Fibroblast of skin of right biceps (primary cell): ENCODE data around the gene MMS19.

Experiments
- DNase-seq: peaks from one replicate; pipeline ENCODE4 v3.0.0-alpha.2; 2013

Gene MMS19

DNA sequence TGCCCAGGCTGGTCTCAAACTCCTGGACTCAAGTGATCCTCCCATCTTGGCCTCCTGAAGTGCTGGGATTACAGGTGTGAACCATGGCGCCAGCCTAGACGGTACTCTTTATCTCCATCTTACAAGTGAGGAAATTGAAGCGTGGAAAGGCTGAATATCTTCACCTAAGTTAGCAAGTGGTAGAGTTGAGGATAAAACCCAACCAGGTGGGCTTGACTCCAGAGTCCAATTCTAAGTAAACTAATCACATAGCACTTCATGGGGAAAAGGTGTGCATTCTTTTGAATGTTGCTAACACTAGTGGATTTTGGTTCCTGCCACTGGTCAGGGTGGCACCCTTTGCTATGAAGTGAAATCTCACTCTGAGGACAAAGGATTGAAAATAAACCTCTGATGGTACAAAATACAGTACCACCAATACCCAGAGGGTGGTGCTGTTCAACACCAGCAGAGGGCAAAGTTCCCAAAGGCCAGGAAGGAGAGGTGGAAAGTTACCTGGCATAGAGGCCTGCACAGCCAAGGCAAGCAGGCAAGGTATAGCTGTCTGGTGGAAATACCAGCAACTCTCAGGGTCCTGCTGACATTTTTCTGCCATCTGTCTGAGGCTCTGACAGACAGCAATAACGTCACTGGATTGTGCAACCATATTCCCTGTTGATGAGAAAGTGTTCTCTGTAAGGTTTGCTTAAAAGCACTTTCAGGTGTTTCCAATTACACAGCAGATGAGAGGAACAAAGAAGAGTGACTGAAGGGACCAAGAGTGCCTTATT, 34.7 kb downstream of the MMS19 start:
- peak; percentile 66 for DNase-seq

DNA sequence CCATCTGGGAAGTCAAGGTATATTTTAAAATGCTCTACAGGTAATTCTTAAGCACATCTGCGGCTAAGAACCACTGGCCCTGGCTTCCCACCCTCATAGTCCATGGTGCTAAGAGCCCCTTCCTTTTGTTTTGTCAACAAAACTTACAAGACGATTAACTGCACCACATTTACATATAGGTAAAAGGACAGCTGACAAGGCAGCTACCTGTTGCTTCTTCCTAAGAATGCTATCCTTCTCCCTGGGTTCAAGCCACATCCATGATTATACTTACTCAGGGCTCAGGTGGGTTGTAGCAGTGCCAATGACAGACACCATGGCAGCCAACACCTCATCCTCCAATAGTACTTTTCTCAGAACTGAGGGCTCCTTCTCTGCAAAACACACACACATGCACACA, 35.9 kb downstream of the MMS19 start:
- no peak for DNase-seq

GRCh38 chr10:97459933-97460332, 38.3 kb downstream of the MMS19 start:
- no peak for DNase-seq

GRCh38 chr10:97459111-97459510, 39.1 kb downstream of the MMS19 start:
- DNase-seq, result no peak

- DNase-seq, result no peak
Measured at GRCh38 chr10:97456686-97457065, 41.5 kb downstream of the MMS19 start.

DNA sequence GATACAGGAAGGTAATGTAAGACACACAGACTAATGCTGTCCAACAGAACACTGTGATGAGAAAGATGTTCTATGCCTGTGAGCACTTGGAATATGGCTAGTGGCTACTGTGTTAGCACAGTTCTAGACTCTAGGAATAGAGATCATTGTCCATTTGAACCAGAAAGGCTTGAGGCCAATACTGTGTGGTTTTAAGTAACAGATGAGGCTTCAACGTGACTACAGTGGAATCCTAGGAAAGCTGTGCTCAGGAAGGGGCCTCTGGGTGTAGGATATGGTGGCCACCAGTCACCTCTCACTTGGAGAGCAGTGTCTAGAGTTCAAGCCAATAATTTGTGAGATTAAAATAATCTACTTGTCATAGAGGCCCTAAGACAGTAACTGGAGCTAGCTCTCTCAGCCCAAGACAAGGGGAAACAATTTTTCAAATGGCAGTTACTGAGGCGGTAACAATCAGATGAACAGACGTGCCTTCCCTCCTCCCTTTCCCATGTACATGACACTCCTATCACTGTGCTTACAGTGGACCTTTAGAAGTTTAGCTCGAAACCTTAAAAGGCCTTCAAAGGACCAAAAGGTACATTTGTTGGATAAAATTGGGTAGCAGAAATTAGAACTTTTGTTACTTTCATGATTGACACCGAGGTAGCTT, 42.1 kb downstream of the MMS19 start:
- no peak for DNase-seq

- DNase-seq, result no peak
Measured at GRCh38 chr10:97454330-97455036, 43.7 kb downstream of the MMS19 start.

DNA sequence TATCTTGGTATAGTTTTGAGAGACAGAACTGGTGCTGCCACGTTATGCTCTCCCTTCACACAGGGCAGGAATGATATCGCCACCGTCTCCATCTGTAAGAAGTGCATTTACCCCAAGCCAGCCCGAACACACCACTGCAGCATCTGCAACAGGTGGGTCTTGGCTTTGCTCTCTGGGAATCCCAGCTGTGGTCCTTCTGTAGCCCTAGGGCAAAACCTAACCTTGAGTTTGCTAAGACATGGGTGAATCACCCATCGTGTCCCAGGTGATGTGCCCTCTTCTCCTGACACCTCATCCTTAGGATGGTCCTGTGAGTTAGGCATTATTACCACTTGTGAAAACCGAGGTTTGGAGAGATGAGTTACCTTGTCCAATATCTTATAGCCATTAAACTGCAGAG, 45.9 kb downstream of the MMS19 start:
- DNase-seq, result no peak

GRCh38 chr10:97451605-97452004, 46.6 kb downstream of the MMS19 start:
- DNase-seq, result no peak

DNA sequence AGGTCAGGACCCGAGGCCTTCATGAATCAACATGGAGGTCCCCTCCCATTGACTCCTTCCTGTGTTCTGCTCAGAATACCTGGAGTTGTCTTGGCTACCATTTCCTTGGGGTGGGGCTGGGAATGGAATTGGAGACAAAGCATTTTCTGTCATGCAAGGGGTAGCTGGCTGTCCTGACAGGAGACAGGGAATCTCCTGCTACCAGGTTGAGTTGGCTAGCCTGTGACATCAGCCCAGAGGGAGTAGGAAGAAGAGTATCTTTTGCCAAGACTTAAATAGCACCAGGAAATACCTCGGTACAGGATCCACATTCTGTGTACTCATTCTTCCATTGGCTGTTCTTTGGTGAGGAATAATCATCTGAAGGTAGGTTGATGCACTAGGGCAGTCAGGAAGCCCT, 47.4 kb downstream of the MMS19 start:
- no peak for DNase-seq

- DNase-seq, result peak; percentile 96
Measured at GRCh38 chr10:97445722-97446639, 52.2 kb downstream of the MMS19 start, which contains the start of the genes EXOSC1 and ZDHHC16. TSS of gene EXOSC1 (minus strand) at chr10:97446006. CDS start at chr10:97445985, 21 bp downstream. TSS of gene ZDHHC16 (plus strand) at chr10:97446175. CDS start at chr10:97451676, 5,501 bp downstream.

DNA sequence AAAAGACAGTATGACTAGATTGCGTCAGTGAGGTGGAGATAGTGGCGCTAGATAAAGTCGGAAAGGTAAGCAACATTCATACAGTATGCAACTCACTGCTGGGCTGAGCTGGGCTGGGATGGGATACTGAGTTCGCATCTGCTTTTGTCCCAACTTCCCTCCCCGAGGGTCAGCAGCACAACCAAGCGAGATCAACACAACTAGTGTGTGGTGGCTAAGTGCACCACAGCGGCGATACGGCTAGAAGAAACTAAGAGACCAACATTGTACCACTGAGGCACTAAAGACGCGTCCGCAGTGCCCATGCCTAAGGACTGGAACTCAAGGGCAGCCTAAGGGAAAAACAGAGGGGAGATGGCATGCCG, 52.9 kb downstream of the MMS19 start:
- DNase-seq, result no peak

GRCh38 chr10:97444212-97444611, 54.0 kb downstream of the MMS19 start:
- DNase-seq, result no peak

DNA sequence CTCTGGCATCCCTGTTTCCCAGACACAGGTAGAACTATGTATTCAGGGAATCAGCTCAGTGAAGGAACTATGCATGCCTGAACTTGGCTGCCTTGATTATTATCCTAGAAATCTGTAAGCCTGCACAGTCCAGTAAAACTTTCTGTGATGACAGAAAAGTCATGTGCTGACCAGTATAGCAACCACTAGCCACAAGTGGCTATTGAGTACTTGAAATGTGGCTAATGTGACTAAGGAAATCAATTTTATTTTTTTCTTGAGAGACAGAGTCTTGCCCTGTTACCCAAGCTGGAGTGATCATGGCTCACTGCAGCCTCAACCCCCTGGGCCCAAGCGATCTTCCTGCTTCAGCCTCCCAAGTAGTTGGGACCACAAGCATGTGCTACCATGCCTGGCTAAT, 55.9 kb downstream of the MMS19 start:
- no peak for DNase-seq

DNA sequence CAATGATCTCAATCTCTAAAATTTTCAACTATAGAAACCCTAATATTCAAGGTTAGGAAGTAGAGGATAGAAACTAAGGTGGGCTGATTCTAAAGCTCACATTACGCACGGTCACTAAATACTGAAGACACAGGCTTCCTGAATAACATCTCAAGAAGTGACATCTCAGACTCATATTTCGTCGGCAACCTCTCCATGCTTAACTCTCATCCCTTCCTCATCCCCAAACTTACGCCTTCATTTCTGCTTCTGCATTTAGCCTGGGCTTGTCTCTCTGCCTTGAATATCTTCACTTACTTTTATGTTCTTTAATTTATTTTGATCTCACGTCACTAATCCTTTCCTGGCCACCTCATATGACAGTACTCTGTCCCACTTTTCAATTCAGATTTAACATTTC, 63.0 kb downstream of the MMS19 start:
- DNase-seq, result no peak

DNA sequence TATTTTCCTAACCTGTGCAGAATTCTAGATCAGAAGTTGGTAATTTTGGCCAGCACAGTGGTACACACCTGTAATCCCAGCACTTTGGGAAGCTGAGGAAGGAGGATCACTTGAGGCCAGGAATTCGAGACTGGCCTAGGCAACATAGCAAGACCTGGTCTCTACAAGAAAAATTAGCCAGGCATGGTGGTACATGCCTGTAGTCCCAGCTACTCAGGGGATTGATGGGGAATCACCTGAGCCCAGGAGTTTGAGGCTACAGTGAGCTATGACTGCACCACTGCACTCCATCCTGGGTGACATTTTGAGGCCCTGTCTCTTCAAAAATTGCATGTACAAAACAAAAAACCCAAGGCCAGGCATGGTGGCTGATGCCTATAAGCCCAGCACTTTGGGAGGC, 63.7 kb downstream of the MMS19 start:
- no peak for DNase-seq

- DNase-seq, result no peak
Measured at GRCh38 chr10:97434055-97434454, 64.2 kb downstream of the MMS19 start.

- DNase-seq, result peak; percentile 45
Measured at GRCh38 chr10:97428572-97428981, 69.6 kb downstream of the MMS19 start.

GRCh38 chr10:97427571-97428179, 70.5 kb downstream of the MMS19 start:
- DNase-seq, result peak; percentile 48

DNA sequence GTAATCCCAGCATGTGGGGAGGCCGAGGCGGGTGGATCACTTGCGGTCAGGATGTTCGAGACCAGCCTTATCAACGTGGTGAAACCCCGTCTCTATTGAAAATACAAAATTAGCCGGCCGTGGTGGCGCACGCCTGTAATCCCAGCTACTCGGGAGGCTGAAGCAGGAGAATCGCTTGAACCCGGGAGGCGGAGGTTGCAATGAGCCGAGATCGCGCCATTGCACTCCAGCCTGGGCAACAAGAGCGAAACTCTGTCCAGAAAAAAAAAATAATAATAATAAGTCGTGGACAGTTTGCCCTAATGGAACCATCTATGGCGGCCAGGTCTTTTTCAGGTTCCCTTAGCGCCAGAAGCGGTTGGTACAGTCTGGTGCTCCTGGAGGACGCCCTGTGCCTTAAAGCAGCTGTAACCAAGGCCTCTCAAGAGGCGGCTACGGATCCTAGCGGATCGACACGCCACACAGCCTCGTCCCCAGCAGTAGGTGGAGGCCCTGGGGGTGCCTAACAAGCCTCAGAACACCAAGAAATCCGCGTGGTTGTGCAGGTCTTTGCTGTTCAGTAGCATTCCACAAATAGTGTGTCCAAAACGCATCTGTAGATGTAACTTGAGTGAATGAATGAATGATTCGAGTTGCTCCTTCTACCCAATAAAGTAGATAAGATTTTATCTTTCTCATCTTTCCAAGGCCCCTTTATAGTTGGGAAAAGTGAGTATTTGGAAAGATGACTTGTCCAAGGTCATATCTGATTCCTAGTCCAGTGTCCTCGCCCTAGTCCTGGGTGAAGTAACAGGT, 71.2 kb downstream of the MMS19 start:
- DNase-seq, result peak; percentile 9
